Activated naive CD4-positive, alpha-beta T cell treated with anti-CD3 and anti-CD28 coated beads for 36 hours (primary cell): ENCODE data around the gene AK8. TPM values are rescaled to one million over a fixed set of nuclear protein-coding genes. Genes with fewer than 3 reads are reported as not detected.
"Not testable (repeated sequence)": the region's sequence is repeated elsewhere in the genome, so short reads cannot be mapped to it uniquely, and the experiment has no call there.

Source experiments
- CTCF ChIA-PET: fragments of 350-600 bp; sonication (Branson Sonifier 250); formaldehyde crosslinking; loops from one replicate; lab custom pipeline; 2021; ENCODE audit warnings: antibody characterized with exemption; lab: Charles Lee
- DNase-seq: peaks from one replicate; pipeline ENCODE4 v3.0.0-alpha.2; 2020
- H3K27ac Mint-ChIP-seq: one replicate; pipeline ENCODE4 v1.8.0; 2021; ENCODE audit warnings: mild to moderate bottlenecking, mixed read lengths
- H3K27me3 Mint-ChIP-seq: one replicate; pipeline ENCODE4 v1.8.0; 2021; ENCODE audit warnings: low read depth, mixed read lengths
- H3K36me3 Mint-ChIP-seq: one replicate; pipeline ENCODE4 v1.8.0; 2021; ENCODE audit warnings: low read depth, mixed read lengths
- H3K4me1 Mint-ChIP-seq: one replicate; pipeline ENCODE4 v1.8.0; 2021; ENCODE audit warnings: low read depth, mixed read lengths
- H3K4me3 Mint-ChIP-seq: one replicate; pipeline ENCODE4 v1.8.0; 2021; ENCODE audit warnings: mild to moderate bottlenecking, moderate library complexity, mixed read lengths
- H3K9me3 Mint-ChIP-seq: one replicate; pipeline ENCODE4 v1.8.0; 2021; ENCODE audit warnings: mixed read lengths
- intact Hi-C: fragments of 100-400 bp; cut with micrococcal nuclease; formaldehyde crosslinking; loops from one replicate; pipeline ENCODE4 v1.15.1; 2023
- total RNA-seq, 2 experiments: library from RNA; stranded (reverse); gene quantifications; one replicate each; pipeline ENCODE4 v1.2.3, GENCODE V29; 2021

The AK8 gene
- total RNA-seq, 2 experiments from 2014 or later: not detected

- no peak for DNase-seq
- H3K4me1 Mint-ChIP-seq: peaks cover 6% of the 10 kb centered on the region
- intact Hi-C loops: no loop called here
- H3K4me3 Mint-ChIP-seq: no peak overlapping the region
- CTCF ChIA-PET: no interaction called here
- peaks cover 29% of the 10 kb centered on the region for H3K27me3 Mint-ChIP-seq
- no peaks in the 10 kb centered on the region for H3K36me3 Mint-ChIP-seq
- H3K9me3 Mint-ChIP-seq: no peaks in the 10 kb centered on the region
- no peak overlapping the region for H3K27ac Mint-ChIP-seq
Measured at GRCh38 chr9:132716007-132716406, 162.1 kb downstream of the AK8 start.

DNA sequence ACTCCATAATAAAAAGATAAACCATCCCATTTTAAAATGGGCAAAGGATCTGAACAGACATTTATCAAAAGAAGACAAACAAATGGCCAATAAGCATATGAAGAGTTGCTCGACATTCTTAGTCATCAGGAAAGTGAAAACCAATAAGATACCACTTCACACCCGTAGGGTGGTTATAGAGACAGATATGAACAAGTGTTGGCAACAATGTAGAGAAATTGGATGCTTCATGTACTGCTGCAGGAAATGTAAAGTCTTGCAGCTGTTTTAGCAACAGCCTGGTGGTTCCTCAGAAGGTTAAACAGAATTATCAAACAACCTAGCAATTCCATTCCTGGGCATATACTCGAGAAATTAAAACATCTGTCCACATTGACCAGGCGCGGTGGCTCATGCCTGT, 165.3 kb downstream of the AK8 start:
- H3K36me3 Mint-ChIP-seq: no peaks in the 10 kb centered on the region
- DNase-seq: no peak
- H3K27ac Mint-ChIP-seq: no peak overlapping the region
- H3K4me1 Mint-ChIP-seq: no peaks in the 10 kb centered on the region
- H3K27me3 Mint-ChIP-seq: peaks cover 12% of the 10 kb centered on the region
- intact Hi-C loops: no loop called here
- CTCF ChIA-PET: no interaction called here
- no peak overlapping the region for H3K4me3 Mint-ChIP-seq
- no peaks in the 10 kb centered on the region for H3K9me3 Mint-ChIP-seq

DNA sequence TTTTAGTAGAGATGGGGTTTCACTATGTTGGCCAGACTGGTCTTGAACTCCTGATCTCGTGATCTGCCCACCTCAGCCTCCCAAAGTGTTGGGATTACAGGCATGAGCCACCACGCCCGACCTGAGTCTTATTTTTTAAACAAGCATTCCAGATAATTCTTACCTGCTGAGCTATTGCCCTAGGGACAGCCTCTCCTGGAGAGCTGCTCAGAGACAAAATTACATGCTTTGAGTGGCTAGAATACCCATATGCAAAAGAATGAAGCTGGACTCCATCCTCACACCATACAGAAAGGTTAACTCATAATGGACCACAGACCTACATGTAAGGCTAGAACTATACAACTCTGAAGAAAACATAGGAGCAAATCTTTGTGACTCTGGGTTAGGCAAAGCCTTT, 166.2 kb downstream of the AK8 start:
- Mint-ChIP-seq H3K9me3 (no peaks in the 10 kb centered on the region), H3K27me3 (peaks cover 4% of the 10 kb centered on the region), H3K4me1 (no peaks in the 10 kb centered on the region), H3K36me3 (no peaks in the 10 kb centered on the region), H3K4me3 (no peak overlapping the region), H3K27ac (no peak overlapping the region)
- CTCF ChIA-PET: no interaction called here
- no peak for DNase-seq
- intact Hi-C loops: no loop called here

DNA sequence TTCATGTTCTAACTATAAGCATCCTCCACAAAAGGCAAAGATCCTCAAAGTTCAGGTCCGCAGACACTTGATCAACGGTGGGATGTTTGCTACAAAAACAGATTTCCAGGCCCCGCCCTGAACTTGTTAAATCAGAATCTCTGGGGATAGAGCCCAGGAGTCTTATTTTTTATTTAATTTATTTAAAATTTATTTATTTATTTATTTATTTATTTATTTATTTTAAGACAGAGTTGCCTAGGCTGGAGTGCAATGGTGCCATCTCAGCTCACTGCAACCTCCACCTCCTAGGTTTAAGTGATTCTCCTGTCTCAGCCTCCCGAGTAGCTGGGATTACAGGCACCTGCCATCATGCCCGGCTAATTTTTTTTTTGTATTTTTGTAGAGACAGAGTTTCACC, 166.9 kb downstream of the AK8 start:
- intact Hi-C loops, H3K36me3 Mint-ChIP-seq: not testable (repeated sequence)

DNA sequence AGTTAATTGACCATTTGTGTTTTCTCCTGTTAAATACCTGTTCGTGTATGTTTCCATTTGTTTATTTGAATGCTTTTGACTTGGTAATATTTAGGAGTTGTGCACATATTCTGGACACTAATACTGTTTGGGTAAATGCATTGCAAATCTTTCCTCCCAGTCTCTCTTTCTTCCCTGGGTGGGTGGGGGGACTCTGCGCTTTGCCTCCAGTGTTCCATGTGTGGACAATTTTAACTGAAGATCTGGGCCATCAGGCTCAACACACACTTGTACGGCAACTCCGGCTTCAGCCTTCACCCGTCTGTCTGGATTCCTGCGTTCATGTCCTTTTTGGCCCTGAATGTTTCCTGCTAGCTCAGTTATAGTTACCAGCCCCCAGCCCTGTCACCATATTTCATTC, 167.8 kb downstream of the AK8 start:
- no peaks in the 10 kb centered on the region for H3K4me1 Mint-ChIP-seq
- CTCF ChIA-PET: no interaction called here
- H3K27me3 Mint-ChIP-seq: peaks cover 2% of the 10 kb centered on the region
- H3K4me3 Mint-ChIP-seq: no peak overlapping the region
- no peak for DNase-seq
- no peaks in the 10 kb centered on the region for H3K9me3 Mint-ChIP-seq
- intact Hi-C loops: no loop called here
- H3K27ac Mint-ChIP-seq: no peak overlapping the region
- no peaks in the 10 kb centered on the region for H3K36me3 Mint-ChIP-seq

More for the DNA sequence above, 166.9 kb downstream of the AK8 start:
- H3K4me1 Mint-ChIP-seq, H3K27me3 Mint-ChIP-seq, DNase-seq, H3K4me3 Mint-ChIP-seq, H3K9me3 Mint-ChIP-seq, H3K27ac Mint-ChIP-seq: not testable (repeated sequence)
- CTCF ChIA-PET: interaction anchor here (0.7 kb wide), 1 partner anchor 774 kb away, joined by 4 read pairs; no protein-coding TSS in a partner anchor

DNA sequence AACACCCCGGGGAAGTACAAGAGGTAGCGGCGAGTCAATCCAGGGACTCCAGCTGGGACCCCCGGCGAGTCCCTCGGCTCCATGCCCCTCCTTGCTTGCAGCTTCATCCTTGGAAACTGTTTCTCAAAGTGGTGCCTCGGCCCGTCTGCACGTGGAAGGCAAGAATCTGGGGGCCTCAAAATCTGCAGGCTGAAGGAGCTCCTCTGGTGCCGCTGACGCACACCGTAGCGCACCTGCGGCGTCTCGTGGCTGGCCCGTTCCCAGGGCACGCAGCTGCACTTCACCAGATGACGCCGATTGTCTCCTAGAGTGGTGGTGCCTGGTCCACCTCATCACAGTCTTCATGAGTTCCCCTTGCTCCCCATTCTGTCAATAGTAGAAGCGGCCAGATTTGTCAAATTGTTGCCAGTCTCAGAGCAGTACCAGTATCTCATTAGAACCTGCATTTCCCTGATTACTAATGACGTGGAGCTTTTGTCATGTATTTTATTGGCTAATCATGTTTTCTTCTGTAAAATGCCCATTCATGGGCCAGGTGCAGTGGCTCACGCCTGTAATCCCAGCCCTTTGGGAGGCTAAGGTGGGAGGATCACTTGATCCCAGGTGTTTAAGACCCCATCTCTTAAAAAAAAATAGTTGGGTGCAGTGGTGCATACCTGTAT, 169.2 kb downstream of the AK8 start:
- Mint-ChIP-seq H3K4me3 (no peak overlapping the region), H3K27me3 (peaks cover 4% of the 10 kb centered on the region), H3K9me3 (no peaks in the 10 kb centered on the region), H3K27ac (no peak overlapping the region), H3K36me3 (no peaks in the 10 kb centered on the region), H3K4me1 (no peaks in the 10 kb centered on the region)
- intact Hi-C loops: no loop called here
- DNase-seq: no peak
- CTCF ChIA-PET: no interaction called here

GRCh38 chr9:132708239-132708638, 169.8 kb downstream of the AK8 start:
- peaks cover 6% of the 10 kb centered on the region for H3K27me3 Mint-ChIP-seq
- CTCF ChIA-PET: no interaction called here

GRCh38 chr9:132703336-132703735, 174.7 kb downstream of the AK8 start:
- intact Hi-C loops: no loop called here
- H3K27ac Mint-ChIP-seq: no peak overlapping the region
- no peak overlapping the region for H3K4me3 Mint-ChIP-seq
- H3K4me1 Mint-ChIP-seq: no peaks in the 10 kb centered on the region
- no peak for DNase-seq
- peaks cover 3% of the 10 kb centered on the region for H3K9me3 Mint-ChIP-seq
- H3K27me3 Mint-ChIP-seq: peaks cover 9% of the 10 kb centered on the region
- CTCF ChIA-PET: interaction anchor here (0.6 kb wide), 1 partner anchor 63 kb away, joined by 4 read pairs; no protein-coding TSS in a partner anchor
- no peaks in the 10 kb centered on the region for H3K36me3 Mint-ChIP-seq

More at GRCh38 chr9:132708239-132708638, 169.8 kb downstream of the AK8 start:
- Mint-ChIP-seq H3K9me3 (no peaks in the 10 kb centered on the region), H3K4me1 (no peaks in the 10 kb centered on the region), H3K27ac (no peak overlapping the region), H3K36me3 (no peaks in the 10 kb centered on the region), H3K4me3 (no peak overlapping the region)
- intact Hi-C loops: no loop called here
- DNase-seq: no peak

DNA sequence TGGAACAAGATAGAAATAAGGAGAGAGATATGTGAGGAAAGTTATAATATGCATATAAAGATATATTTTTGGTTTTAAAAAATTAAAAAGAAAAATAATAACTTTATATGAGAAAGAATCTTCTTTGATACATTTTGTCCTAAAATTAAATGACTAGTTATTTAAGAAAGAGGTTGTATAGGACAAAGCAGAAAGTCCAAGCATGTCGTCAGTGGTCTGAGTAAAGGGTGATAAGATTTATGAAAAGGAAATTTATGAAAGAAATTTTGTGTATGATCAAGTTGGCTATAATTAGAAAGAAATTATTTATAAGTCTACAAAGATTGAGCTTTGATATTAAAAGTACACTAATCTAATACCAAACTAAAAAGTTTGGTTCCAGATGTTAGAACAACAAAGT, 175.8 kb downstream of the AK8 start:
- Mint-ChIP-seq H3K27ac (no peak overlapping the region), H3K4me3 (no peak overlapping the region), H3K27me3 (peaks cover 9% of the 10 kb centered on the region), H3K4me1 (no peaks in the 10 kb centered on the region), H3K9me3 (peaks cover 13% of the 10 kb centered on the region), H3K36me3 (peaks cover 1% of the 10 kb centered on the region)
- intact Hi-C loops: no loop called here
- CTCF ChIA-PET: no interaction called here
- DNase-seq: no peak

DNA sequence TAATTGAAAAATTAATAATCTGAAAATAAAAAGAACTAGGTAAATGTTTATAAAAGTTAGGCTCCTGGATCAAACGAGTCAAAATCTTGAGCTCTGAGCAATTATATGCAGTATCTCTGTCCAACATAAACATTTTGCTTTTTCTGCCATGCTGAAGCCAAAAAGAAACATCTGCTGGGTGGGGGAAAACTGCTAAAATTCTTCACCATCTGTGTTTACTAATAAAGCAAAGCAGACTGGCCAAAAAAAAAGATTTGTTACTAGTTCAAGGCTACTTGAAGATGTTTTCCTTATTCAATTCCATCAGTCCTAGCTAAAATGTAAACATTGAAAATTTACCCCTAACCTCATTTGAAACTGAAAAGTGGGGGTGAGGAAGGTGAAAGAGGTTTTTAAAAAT, 178.1 kb downstream of the AK8 start:
- Mint-ChIP-seq H3K36me3 (peaks cover 2% of the 10 kb centered on the region), H3K4me3 (no peak overlapping the region), H3K27ac (no peak overlapping the region), H3K27me3 (peaks cover 9% of the 10 kb centered on the region), H3K9me3 (peaks cover 31% of the 10 kb centered on the region), H3K4me1 (no peaks in the 10 kb centered on the region)
- no peak for DNase-seq
- CTCF ChIA-PET: interaction anchor here (0.6 kb wide), 1 partner anchor 27 kb away, joined by 3 read pairs; no protein-coding TSS in a partner anchor
- intact Hi-C loops: no loop called here

DNA sequence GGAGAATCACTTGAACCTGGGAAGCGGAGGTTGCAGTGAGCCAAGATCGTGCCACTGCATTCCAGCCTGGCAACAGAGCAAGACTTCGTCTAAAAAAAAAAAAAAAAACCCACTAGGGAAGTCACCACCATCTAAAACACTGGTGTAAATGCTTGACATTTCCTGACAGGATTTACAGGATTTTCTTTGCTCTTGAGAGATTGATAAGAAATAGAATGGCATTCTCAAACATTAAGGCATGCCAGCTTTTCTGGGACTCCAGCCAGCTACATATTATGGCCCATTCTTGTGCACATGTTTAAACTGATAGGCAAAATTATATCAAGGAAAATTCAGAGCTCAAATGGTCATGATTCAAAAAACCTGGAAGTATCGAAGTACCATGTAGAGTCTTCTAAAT, 179.1 kb downstream of the AK8 start:
- Mint-ChIP-seq H3K9me3 (peaks cover 35% of the 10 kb centered on the region), H3K4me1 (peaks cover 3% of the 10 kb centered on the region), H3K36me3 (peaks cover 7% of the 10 kb centered on the region), H3K27me3 (peaks cover 8% of the 10 kb centered on the region), H3K27ac (no peak overlapping the region), H3K4me3 (no peak overlapping the region)
- CTCF ChIA-PET: interaction anchor here (0.6 kb wide), 1 partner anchor 243 kb away, joined by 5 read pairs; no protein-coding TSS in a partner anchor
- intact Hi-C loops: no loop called here
- DNase-seq: no peak

DNA sequence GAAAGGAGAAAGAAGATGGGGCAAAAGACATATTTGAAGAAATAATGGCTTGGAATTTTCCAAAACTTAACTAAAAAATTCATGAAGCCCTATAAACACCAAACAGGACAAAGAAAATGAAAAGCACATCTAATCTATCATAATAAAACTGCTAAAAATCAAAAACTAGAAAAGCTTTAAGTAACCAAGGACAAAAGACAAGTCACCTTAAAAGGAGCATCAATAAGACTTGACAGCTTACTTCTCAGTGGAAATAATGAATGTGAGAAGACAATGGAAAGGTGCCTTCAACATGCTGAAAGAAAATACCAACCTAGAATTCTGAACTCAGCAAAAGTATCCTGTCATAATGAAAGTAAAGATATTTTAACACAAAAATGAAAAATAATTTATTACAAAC, 180.9 kb downstream of the AK8 start:
- H3K27me3 Mint-ChIP-seq: peaks cover 4% of the 10 kb centered on the region
- peaks cover 3% of the 10 kb centered on the region for H3K4me1 Mint-ChIP-seq
- H3K9me3 Mint-ChIP-seq: peaks cover 35% of the 10 kb centered on the region
- no peak for DNase-seq
- intact Hi-C loops: no loop called here
- peaks cover 14% of the 10 kb centered on the region for H3K36me3 Mint-ChIP-seq
- no peak overlapping the region for H3K27ac Mint-ChIP-seq
- CTCF ChIA-PET: no interaction called here
- H3K4me3 Mint-ChIP-seq: no peak overlapping the region

- Mint-ChIP-seq H3K27me3 (peaks cover 4% of the 10 kb centered on the region), H3K9me3 (peaks cover 35% of the 10 kb centered on the region), H3K36me3 (peaks cover 35% of the 10 kb centered on the region), H3K27ac (no peak overlapping the region), H3K4me1 (peaks cover 3% of the 10 kb centered on the region), H3K4me3 (no peak overlapping the region)
- DNase-seq: peak; percentile 27
- intact Hi-C loops: no loop called here
- CTCF ChIA-PET: interaction anchor here (1.1 kb wide), 1 partner anchor 14 kb away, joined by 3 read pairs; no protein-coding TSS in a partner anchor
Measured at GRCh38 chr9:132694144-132694543, 183.9 kb downstream of the AK8 start.
